ENCODE data around the gene SEC31B.
A peak's percentile ranks its signal among the peaks of the same experiment; 100 is the strongest.

The SEC31B gene, protein sequence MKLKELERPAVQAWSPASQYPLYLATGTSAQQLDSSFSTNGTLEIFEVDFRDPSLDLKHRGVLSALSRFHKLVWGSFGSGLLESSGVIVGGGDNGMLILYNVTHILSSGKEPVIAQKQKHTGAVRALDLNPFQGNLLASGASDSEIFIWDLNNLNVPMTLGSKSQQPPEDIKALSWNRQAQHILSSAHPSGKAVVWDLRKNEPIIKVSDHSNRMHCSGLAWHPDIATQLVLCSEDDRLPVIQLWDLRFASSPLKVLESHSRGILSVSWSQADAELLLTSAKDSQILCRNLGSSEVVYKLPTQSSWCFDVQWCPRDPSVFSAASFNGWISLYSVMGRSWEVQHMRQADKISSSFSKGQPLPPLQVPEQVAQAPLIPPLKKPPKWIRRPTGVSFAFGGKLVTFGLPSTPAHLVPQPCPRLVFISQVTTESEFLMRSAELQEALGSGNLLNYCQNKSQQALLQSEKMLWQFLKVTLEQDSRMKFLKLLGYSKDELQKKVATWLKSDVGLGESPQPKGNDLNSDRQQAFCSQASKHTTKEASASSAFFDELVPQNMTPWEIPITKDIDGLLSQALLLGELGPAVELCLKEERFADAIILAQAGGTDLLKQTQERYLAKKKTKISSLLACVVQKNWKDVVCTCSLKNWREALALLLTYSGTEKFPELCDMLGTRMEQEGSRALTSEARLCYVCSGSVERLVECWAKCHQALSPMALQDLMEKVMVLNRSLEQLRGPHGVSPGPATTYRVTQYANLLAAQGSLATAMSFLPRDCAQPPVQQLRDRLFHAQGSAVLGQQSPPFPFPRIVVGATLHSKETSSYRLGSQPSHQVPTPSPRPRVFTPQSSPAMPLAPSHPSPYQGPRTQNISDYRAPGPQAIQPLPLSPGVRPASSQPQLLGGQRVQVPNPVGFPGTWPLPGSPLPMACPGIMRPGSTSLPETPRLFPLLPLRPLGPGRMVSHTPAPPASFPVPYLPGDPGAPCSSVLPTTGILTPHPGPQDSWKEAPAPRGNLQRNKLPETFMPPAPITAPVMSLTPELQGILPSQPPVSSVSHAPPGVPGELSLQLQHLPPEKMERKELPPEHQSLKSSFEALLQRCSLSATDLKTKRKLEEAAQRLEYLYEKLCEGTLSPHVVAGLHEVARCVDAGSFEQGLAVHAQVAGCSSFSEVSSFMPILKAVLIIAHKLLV

GRCh38 chr10:100519311-100520051 lies at the start of gene SEC31B:
TSS of gene SEC31B (minus strand) at chr10:100519861. CDS start at chr10:100516952, 2,909 bp downstream.
- DNase-seq: no peak

GRCh38 chr10:100568912-100569311 lies 49.3 kb upstream of the SEC31B start:
- DNase-seq: no peak

DNA sequence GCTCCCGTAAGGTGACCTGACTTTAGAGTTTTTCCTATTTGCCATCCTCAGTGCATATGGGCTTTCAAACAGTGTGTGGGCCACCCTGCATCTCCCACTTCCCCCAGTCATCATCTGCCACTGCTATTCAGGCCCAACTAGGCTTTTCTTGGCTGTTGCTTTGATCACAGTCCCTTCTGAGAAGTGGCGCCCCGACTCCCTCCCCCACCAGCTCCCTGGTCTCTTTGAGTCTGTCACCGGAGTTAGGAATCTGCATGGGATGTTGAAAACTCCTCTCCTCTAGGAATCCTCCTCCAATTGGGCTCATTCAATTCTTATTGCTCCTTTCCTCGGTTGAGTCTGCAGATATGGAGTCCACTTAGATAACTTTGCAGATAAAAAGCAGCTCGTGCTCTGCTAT lies 48.2 kb upstream of the SEC31B start:
- DNase-seq: no peak

GRCh38 chr10:100567249-100567648 lies 47.6 kb upstream of the SEC31B start:
- DNase-seq: no peak

DNA sequence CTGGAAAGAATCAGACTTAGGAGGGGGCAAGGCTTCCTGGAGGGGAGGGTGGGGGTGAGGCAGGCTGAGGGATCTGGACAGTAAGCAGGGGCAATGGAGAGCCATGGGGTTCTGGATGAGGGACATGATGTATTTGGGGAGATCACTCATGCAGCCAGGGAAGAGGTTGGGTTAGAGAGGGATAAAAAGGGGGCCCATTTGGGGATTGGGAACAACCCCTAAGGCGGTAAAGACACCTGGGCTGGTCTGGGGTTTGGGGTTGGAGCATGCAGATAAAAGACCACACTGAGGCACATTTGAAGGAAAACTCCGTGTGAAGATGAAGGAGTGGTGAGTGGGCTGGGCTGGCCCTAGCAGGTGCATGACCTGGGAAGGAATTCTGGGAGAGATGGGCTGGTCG lies 46.9 kb upstream of the SEC31B start:
- no peak for DNase-seq

- DNase-seq: no peak
These were observed 45.7 kb upstream of the SEC31B start for GRCh38 chr10:100565206-100565985.

- peak; percentile 31 for DNase-seq
These were observed 42.5 kb upstream of the SEC31B start for GRCh38 chr10:100562008-100562672.

DNA sequence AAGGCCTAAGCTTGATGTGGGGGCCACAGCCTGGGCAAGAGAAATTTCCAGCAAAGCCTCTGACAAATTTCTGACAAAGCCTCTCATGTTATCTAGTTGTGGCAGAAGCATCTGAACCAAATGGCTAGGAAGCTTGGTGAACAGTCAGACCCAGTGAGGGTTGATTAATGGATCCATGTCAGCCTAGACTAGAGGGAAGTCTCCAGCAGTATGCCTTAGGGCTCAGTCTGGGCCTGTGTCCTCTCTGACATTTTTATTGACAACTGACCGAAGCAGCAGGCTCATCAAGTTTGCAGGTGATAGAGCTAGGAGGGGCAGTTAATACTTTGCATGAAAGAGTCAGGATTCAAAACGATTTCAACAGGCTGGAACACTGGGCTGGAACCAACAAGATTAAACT lies 41.3 kb upstream of the SEC31B start:
- DNase-seq: no peak

GRCh38 chr10:100560248-100560647 lies 40.6 kb upstream of the SEC31B start:
- DNase-seq: no peak

DNA sequence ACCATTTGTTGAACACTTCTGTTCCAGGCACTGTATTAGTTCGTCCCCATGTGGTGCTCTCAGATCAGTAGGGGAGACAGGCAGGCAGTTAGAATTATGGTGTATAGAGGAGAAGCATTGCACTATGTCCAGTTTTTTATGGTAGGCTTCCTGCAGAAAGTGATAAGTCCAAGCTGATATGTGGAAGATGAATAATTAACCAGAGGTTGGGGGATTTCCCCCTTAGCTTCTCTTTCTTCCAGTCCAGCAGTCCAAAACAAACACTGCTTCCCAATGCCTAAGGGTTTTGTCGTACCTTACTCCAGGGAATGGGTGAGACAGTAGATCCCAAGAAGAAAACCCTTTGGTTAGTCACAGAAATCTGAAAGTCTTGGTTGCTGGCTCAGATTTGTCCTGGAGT lies 35.2 kb upstream of the SEC31B start:
- no peak for DNase-seq

GRCh38 chr10:100553929-100554328 lies 34.3 kb upstream of the SEC31B start:
- DNase-seq: no peak

- DNase-seq: no peak
These were observed 32.1 kb upstream of the SEC31B start for GRCh38 chr10:100551738-100552137.

DNA sequence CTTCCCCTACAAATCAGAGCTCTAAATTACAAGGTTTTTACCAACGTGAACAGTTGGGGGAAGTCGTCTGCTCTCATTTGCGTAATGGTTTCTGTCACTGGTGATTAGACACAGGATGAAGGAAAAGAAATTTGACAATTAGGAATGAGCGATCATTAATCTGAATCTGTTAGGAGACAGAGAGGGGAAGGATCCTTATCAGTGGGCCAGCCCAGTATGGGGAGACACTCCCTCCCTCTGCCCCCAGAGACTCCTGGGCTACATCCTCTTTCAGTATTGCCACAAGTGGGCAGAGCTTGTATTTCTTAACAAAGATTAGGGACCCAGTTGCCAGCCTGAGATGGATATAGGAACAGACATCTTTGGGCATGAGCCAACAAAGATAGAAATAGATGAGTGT lies 31.5 kb upstream of the SEC31B start:
- DNase-seq: no peak

GRCh38 chr10:100544950-100545349 lies 25.3 kb upstream of the SEC31B start:
- no peak for DNase-seq

GRCh38 chr10:100537475-100537874 lies 17.8 kb upstream of the SEC31B start:
- no peak for DNase-seq

- DNase-seq: peak; percentile 89
These were observed 16.2 kb upstream of the SEC31B start, which contains the start of gene HIF1AN for GRCh38 chr10:100535715-100536353. TSS of gene HIF1AN (plus strand) at chr10:100535943. CDS start at chr10:100535959, 16 bp downstream.

GRCh38 chr10:100535338-100535714 lies 15.7 kb upstream of the SEC31B start:
- DNase-seq: no peak

- DNase-seq: no peak
These were observed 15.1 kb upstream of the SEC31B start for GRCh38 chr10:100534726-100535125.

GRCh38 chr10:100531761-100532160 lies 12.1 kb upstream of the SEC31B start:
- no peak for DNase-seq

GRCh38 chr10:100529475-100530298 lies 10.0 kb upstream of the SEC31B start, which contains the start of gene NDUFB8:
TSS of gene NDUFB8 (minus strand) at chr10:100529871. CDS start at chr10:100529851, 20 bp downstream.
- peak; percentile 60 for DNase-seq

Data from NCI-H1694 (cell line).